Right lobe of liver (tissue), 4 donors: Measurements from ENCODE around the gene APOL3.

Source experiments
- POLR2A ChIP-seq: fragments of 450-650 bp; IDR thresholded peaks from one replicate; pipeline ENCODE4 v1.6.1; 2017; ENCODE audit warnings: antibody characterized with exemption, mild to moderate bottlenecking
- TF ChIP-seq, protein P1 (sequence below), 4 donors: fragments of 200-600 bp in 3 of 4; fragments of 450-650 bp in 1 of 4; IDR thresholded peaks; one replicate each; pipeline versions ENCODE4 v1.5.1 to v1.8.0; 2016 to 2022; ENCODE audit warnings: antibody characterized with exemption in 4 of 4, mild to moderate bottlenecking in 2 of 4
- donor health status: DM: no; HTN: no; CAD: no.
- donor health status: DM: no; HTN: no; CAD: no.
- donor health status: DM: no; HTN: yes; CAD: no.

DNA sequence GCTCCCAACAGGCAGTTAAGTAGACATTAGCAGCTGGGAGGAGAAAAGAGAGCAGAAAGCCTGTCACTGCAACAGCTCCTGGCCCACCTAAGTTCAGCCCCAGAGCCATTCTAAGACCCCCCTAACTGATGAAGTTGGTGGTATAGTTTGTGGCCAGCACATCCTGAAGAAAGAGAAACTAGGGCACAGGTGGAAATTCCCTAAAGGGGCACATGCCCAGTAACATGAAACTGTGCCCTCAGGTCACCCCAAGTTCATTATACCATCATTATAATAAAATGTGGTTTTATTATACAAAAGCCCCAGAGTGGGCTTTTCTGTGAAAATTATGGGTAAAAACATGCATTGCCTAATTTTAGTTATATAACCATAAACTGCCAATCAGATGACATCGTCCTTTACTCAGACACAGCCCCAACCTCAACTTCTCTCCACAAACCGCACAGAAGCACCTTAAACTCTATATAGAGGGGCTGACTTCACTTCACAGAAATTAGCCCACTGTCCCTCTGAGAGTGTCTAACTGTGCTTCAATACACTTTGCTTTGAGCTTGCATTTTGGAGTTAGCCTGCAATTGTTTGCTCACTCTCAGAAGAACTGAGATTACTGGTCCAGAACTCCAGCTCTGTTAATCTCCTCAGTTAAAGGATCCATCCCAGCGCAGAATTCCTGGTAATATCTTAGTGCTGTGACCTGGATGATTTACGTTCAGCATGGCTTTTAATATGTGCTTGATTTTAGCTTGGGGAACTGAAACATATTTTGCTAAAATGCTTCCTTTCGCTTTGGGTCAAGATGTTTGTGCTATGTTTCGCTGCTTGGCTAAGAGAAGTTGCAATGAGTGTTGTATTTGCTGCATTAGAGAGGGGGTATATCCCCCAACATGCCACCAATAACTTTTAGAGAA is 1.8 kb upstream of the APOL3 start:
- TF ChIP-seq, protein P1, sequence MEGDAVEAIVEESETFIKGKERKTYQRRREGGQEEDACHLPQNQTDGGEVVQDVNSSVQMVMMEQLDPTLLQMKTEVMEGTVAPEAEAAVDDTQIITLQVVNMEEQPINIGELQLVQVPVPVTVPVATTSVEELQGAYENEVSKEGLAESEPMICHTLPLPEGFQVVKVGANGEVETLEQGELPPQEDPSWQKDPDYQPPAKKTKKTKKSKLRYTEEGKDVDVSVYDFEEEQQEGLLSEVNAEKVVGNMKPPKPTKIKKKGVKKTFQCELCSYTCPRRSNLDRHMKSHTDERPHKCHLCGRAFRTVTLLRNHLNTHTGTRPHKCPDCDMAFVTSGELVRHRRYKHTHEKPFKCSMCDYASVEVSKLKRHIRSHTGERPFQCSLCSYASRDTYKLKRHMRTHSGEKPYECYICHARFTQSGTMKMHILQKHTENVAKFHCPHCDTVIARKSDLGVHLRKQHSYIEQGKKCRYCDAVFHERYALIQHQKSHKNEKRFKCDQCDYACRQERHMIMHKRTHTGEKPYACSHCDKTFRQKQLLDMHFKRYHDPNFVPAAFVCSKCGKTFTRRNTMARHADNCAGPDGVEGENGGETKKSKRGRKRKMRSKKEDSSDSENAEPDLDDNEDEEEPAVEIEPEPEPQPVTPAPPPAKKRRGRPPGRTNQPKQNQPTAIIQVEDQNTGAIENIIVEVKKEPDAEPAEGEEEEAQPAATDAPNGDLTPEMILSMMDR (IDR thresholded peaks at IDR 0.05) = no peak
- peak; percentile 16 for TF ChIP-seq POLR2A
